ENCODE measurements around the gene COL6A5.
"Not testable (repeated sequence)": the region's sequence is repeated elsewhere in the genome, so short reads cannot be mapped to it uniquely, and the experiment has no call there.

The COL6A5 gene

GRCh38 chr3:130348258-130348657 lies 2.8 kb downstream of the COL6A5 start:
- H3K9me3 ChIP-seq (ENCODE audit: control insufficient read depth in 2 of 2, low read length in 2 of 2); H3K36me3 ChIP-seq (ENCODE audit: control insufficient read depth in 2 of 2, insufficient read depth in 2 of 2, low read length in 2 of 2); H3K4me1 ChIP-seq (ENCODE audit: control insufficient read depth, insufficient read depth, low read length); H3K27ac ChIP-seq (ENCODE audit: low read length); H3K9ac ChIP-seq (ENCODE audit: low read length in 2 of 2); H3K27me3 ChIP-seq (ENCODE audit: control insufficient read depth in 1 of 2, insufficient read depth in 2 of 2, low read length in 2 of 2); H3K4me3 ChIP-seq (ENCODE audit: low read length in 2 of 2): not testable (repeated sequence)

- Histone ChIP-seq H3K4me3 (ENCODE audit: low read length in 2 of 2) (no peak overlapping the region), H3K27me3 (ENCODE audit: control insufficient read depth in 1 of 2, insufficient read depth in 2 of 2, low read length in 2 of 2) (no peaks in the 10 kb centered on the region), H3K4me1 (ENCODE audit: control insufficient read depth, insufficient read depth, low read length) (no peaks in the 10 kb centered on the region), H3K9me3 (ENCODE audit: control insufficient read depth in 2 of 2, low read length in 2 of 2) (no peaks in the 10 kb centered on the region), H3K27ac (ENCODE audit: low read length) (no peak overlapping the region), H3K36me3 (ENCODE audit: control insufficient read depth in 2 of 2, insufficient read depth in 2 of 2, low read length in 2 of 2) (no peaks in the 10 kb centered on the region), H3K9ac (ENCODE audit: low read length in 2 of 2) (no peak overlapping the region)
Observed at GRCh38 chr3:130354430-130354829, 9.0 kb downstream of the COL6A5 start.

- H3K4me1 ChIP-seq (ENCODE audit: control insufficient read depth, insufficient read depth, low read length): no peaks in the 10 kb centered on the region
- H3K27ac ChIP-seq (ENCODE audit: low read length): no peak overlapping the region
- H3K9ac ChIP-seq (ENCODE audit: low read length in 2 of 2): no peak overlapping the region
- H3K9me3 ChIP-seq (ENCODE audit: control insufficient read depth in 2 of 2, low read length in 2 of 2): no peaks in the 10 kb centered on the region
- H3K4me3 ChIP-seq (ENCODE audit: low read length in 2 of 2): no peak overlapping the region
- no peaks in the 10 kb centered on the region for H3K27me3 ChIP-seq (ENCODE audit: control insufficient read depth in 1 of 2, insufficient read depth in 2 of 2, low read length in 2 of 2)
- H3K36me3 ChIP-seq (ENCODE audit: control insufficient read depth in 2 of 2, insufficient read depth in 2 of 2, low read length in 2 of 2): no peaks in the 10 kb centered on the region
Observed at GRCh38 chr3:130374033-130374432, 28.6 kb downstream of the COL6A5 start.

GRCh38 chr3:130374908-130375307 lies 29.4 kb downstream of the COL6A5 start:
- Histone ChIP-seq H3K9ac (ENCODE audit: low read length in 2 of 2) (no peak overlapping the region), H3K9me3 (ENCODE audit: control insufficient read depth in 2 of 2, low read length in 2 of 2) (no peaks in the 10 kb centered on the region), H3K27ac (ENCODE audit: low read length) (no peak overlapping the region), H3K36me3 (ENCODE audit: control insufficient read depth in 2 of 2, insufficient read depth in 2 of 2, low read length in 2 of 2) (no peaks in the 10 kb centered on the region), H3K4me3 (ENCODE audit: low read length in 2 of 2) (no peak overlapping the region), H3K4me1 (ENCODE audit: control insufficient read depth, insufficient read depth, low read length) (no peaks in the 10 kb centered on the region), H3K27me3 (ENCODE audit: control insufficient read depth in 1 of 2, insufficient read depth in 2 of 2, low read length in 2 of 2) (no peaks in the 10 kb centered on the region)

- H3K36me3 ChIP-seq (ENCODE audit: control insufficient read depth in 2 of 2, insufficient read depth in 2 of 2, low read length in 2 of 2): no peaks in the 10 kb centered on the region
- no peak overlapping the region for H3K9ac ChIP-seq (ENCODE audit: low read length in 2 of 2)
- H3K27ac ChIP-seq (ENCODE audit: low read length): no peak overlapping the region
- H3K4me3 ChIP-seq (ENCODE audit: low read length in 2 of 2): no peak overlapping the region
- no peaks in the 10 kb centered on the region for H3K4me1 ChIP-seq (ENCODE audit: control insufficient read depth, insufficient read depth, low read length)
- H3K27me3 ChIP-seq (ENCODE audit: control insufficient read depth in 1 of 2, insufficient read depth in 2 of 2, low read length in 2 of 2): no peaks in the 10 kb centered on the region
- H3K9me3 ChIP-seq (ENCODE audit: control insufficient read depth in 2 of 2, low read length in 2 of 2): no peaks in the 10 kb centered on the region
Observed at GRCh38 chr3:130377960-130378676, 32.6 kb downstream of the COL6A5 start.

- H3K9ac ChIP-seq (ENCODE audit: low read length in 2 of 2): no peak overlapping the region
- no peak overlapping the region for H3K27ac ChIP-seq (ENCODE audit: low read length)
- H3K4me1 ChIP-seq (ENCODE audit: control insufficient read depth, insufficient read depth, low read length): no peaks in the 10 kb centered on the region
- H3K36me3 ChIP-seq (ENCODE audit: control insufficient read depth in 2 of 2, insufficient read depth in 2 of 2, low read length in 2 of 2): no peaks in the 10 kb centered on the region
- H3K27me3 ChIP-seq (ENCODE audit: control insufficient read depth in 1 of 2, insufficient read depth in 2 of 2, low read length in 2 of 2): no peaks in the 10 kb centered on the region
- H3K4me3 ChIP-seq (ENCODE audit: low read length in 2 of 2): no peak overlapping the region
- no peaks in the 10 kb centered on the region for H3K9me3 ChIP-seq (ENCODE audit: control insufficient read depth in 2 of 2, low read length in 2 of 2)
Observed at GRCh38 chr3:130378677-130379191, 33.3 kb downstream of the COL6A5 start.

GRCh38 chr3:130379274-130379673 lies 33.8 kb downstream of the COL6A5 start:
- Histone ChIP-seq H3K27ac (ENCODE audit: low read length) (no peak overlapping the region), H3K9ac (ENCODE audit: low read length in 2 of 2) (no peak overlapping the region), H3K36me3 (ENCODE audit: control insufficient read depth in 2 of 2, insufficient read depth in 2 of 2, low read length in 2 of 2) (no peaks in the 10 kb centered on the region), H3K27me3 (ENCODE audit: control insufficient read depth in 1 of 2, insufficient read depth in 2 of 2, low read length in 2 of 2) (no peaks in the 10 kb centered on the region), H3K9me3 (ENCODE audit: control insufficient read depth in 2 of 2, low read length in 2 of 2) (no peaks in the 10 kb centered on the region), H3K4me3 (ENCODE audit: low read length in 2 of 2) (no peak overlapping the region), H3K4me1 (ENCODE audit: control insufficient read depth, insufficient read depth, low read length) (no peaks in the 10 kb centered on the region)

- Histone ChIP-seq H3K4me1 (ENCODE audit: control insufficient read depth, insufficient read depth, low read length) (no peaks in the 10 kb centered on the region), H3K27ac (ENCODE audit: low read length) (no peak overlapping the region), H3K9ac (ENCODE audit: low read length in 2 of 2) (no peak overlapping the region), H3K27me3 (ENCODE audit: control insufficient read depth in 1 of 2, insufficient read depth in 2 of 2, low read length in 2 of 2) (no peaks in the 10 kb centered on the region), H3K4me3 (ENCODE audit: low read length in 2 of 2) (no peak overlapping the region), H3K36me3 (ENCODE audit: control insufficient read depth in 2 of 2, insufficient read depth in 2 of 2, low read length in 2 of 2) (no peaks in the 10 kb centered on the region), H3K9me3 (ENCODE audit: control insufficient read depth in 2 of 2, low read length in 2 of 2) (no peaks in the 10 kb centered on the region)
Observed at GRCh38 chr3:130380398-130380797, 34.9 kb downstream of the COL6A5 start.

GRCh38 chr3:130383424-130383823 lies 38.0 kb downstream of the COL6A5 start:
- Histone ChIP-seq H3K4me3 (ENCODE audit: low read length in 2 of 2) (no peak overlapping the region), H3K36me3 (ENCODE audit: control insufficient read depth in 2 of 2, insufficient read depth in 2 of 2, low read length in 2 of 2) (no peaks in the 10 kb centered on the region), H3K9ac (ENCODE audit: low read length in 2 of 2) (no peak overlapping the region), H3K27me3 (ENCODE audit: control insufficient read depth in 1 of 2, insufficient read depth in 2 of 2, low read length in 2 of 2) (no peaks in the 10 kb centered on the region), H3K9me3 (ENCODE audit: control insufficient read depth in 2 of 2, low read length in 2 of 2) (no peaks in the 10 kb centered on the region), H3K27ac (ENCODE audit: low read length) (no peak overlapping the region), H3K4me1 (ENCODE audit: control insufficient read depth, insufficient read depth, low read length) (no peaks in the 10 kb centered on the region)

- H3K9me3 ChIP-seq (ENCODE audit: control insufficient read depth in 2 of 2, low read length in 2 of 2): no peaks in the 10 kb centered on the region
- H3K4me3 ChIP-seq (ENCODE audit: low read length in 2 of 2): no peak overlapping the region
- H3K27ac ChIP-seq (ENCODE audit: low read length): no peak overlapping the region
- no peak overlapping the region for H3K9ac ChIP-seq (ENCODE audit: low read length in 2 of 2)
- H3K4me1 ChIP-seq (ENCODE audit: control insufficient read depth, insufficient read depth, low read length): no peaks in the 10 kb centered on the region
- H3K27me3 ChIP-seq (ENCODE audit: control insufficient read depth in 1 of 2, insufficient read depth in 2 of 2, low read length in 2 of 2): no peaks in the 10 kb centered on the region
- H3K36me3 ChIP-seq (ENCODE audit: control insufficient read depth in 2 of 2, insufficient read depth in 2 of 2, low read length in 2 of 2): no peaks in the 10 kb centered on the region
Observed at GRCh38 chr3:130384476-130385025, 39.1 kb downstream of the COL6A5 start.

- Histone ChIP-seq H3K27ac (ENCODE audit: low read length) (no peak overlapping the region), H3K27me3 (ENCODE audit: control insufficient read depth in 1 of 2, insufficient read depth in 2 of 2, low read length in 2 of 2) (no peaks in the 10 kb centered on the region), H3K4me1 (ENCODE audit: control insufficient read depth, insufficient read depth, low read length) (no peaks in the 10 kb centered on the region), H3K9ac (ENCODE audit: low read length in 2 of 2) (no peak overlapping the region), H3K9me3 (ENCODE audit: control insufficient read depth in 2 of 2, low read length in 2 of 2) (peaks cover 0 to 5% of the 10 kb centered on the region in 2 donors), H3K4me3 (ENCODE audit: low read length in 2 of 2) (no peak overlapping the region), H3K36me3 (ENCODE audit: control insufficient read depth in 2 of 2, insufficient read depth in 2 of 2, low read length in 2 of 2) (no peaks in the 10 kb centered on the region)
Observed at GRCh38 chr3:130386604-130387263, 41.3 kb downstream of the COL6A5 start.

Measured in stomach smooth muscle (tissue), 2 donors.